ENCODE results near the gene MIPOL1. TPM values are rescaled to one million over a fixed set of nuclear protein-coding genes. Genes with fewer than 3 reads are reported as not detected.
"Not testable (repeated sequence)": the region's sequence is repeated elsewhere in the genome, so short reads cannot be mapped to it uniquely, and the experiment has no call there.

MIPOL1 gene, protein sequence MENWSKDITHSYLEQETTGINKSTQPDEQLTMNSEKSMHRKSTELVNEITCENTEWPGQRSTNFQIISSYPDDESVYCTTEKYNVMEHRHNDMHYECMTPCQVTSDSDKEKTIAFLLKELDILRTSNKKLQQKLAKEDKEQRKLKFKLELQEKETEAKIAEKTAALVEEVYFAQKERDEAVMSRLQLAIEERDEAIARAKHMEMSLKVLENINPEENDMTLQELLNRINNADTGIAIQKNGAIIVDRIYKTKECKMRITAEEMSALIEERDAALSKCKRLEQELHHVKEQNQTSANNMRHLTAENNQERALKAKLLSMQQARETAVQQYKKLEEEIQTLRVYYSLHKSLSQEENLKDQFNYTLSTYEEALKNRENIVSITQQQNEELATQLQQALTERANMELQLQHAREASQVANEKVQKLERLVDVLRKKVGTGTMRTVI
- under 1 TPM in 1 of 2 experiments, not detected in 1; 0.15 TPM for total RNA-seq

DNA sequence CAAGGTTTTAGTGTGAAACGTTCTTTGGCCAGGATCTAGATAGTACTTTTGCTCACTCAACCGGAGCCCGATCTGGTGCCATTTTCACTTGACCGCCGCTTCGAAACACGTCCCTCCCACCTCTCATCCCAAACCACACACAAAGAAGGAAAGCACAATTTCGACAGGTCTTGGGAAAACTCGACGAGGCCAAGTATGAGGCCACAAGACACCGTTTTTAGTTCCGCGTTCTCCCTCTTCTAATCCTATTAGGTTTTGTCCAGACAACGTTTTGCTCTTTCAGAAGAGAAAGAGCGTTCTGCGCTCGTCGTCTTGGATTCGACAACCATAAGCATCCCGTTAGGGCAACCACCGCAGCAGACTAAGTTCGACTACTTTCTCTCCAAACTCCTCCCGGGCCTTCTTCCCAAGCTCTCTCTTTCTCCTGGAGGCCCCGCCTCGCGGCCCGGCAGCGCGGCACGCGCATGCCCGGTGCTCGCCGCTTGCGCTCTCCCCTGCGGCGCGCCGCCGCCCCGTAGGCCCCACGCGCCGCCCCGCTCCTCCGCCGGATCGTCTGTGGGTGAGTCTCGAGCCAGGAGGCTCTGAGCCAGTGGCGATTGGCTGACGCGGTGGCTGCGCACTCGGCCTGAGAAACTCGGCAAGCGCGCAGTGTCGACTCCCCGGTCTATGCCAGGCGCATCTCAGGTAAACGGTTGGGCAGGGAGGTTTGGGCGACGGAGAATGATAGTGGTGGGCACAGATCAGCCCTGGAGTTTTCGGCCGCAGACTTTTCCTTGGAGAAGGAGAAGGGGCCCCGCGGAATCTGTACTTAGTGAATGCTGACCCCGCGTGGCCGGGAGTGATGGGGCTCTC lies at the start of gene MIPOL1:
Gene MIPOL1 (plus strand): TSS at position 517 of the 852 bp plus-strand sequence. CDS start 49,952 bp downstream, outside the sequence.
- no peaks in the 10 kb centered on the region for H3K36me3 Mint-ChIP-seq (ENCODE audit: low read depth)
- H3K27me3 Mint-ChIP-seq (ENCODE audit: low read depth) = peaks cover 21% of the 10 kb centered on the region
- H3K9me3 Mint-ChIP-seq = no peaks in the 10 kb centered on the region
- CTCF ChIA-PET = no interaction called here
- peaks cover 11% of the 10 kb centered on the region for H3K4me1 Mint-ChIP-seq (ENCODE audit: low read depth)
- peak within 1 kb of the TSS; percentile 67 for H3K4me3 Mint-ChIP-seq
- DNase-seq = peak; percentile 12
- intact Hi-C loops (cut with micrococcal nuclease) = no loop called here
- H3K27ac Mint-ChIP-seq = no peak within 1 kb of the TSS

DNA sequence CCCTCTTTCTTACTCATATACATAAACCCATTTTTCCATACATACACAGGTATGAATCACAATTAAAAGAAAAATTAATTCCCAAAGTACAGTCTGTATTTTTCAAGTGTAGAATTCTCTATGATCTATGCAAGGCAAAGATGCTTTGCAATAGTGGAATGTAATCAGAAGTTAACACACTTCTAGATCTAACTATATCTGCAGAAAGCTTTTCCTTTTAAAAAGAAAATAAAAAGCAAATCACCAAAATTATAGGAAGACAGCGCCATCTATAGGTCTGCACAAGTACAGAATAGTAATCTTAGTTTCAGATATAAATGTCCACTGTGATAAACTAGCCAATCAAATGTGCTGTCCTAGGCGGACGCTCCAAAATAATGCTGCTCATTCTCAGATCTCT lies 47.3 kb upstream of the MIPOL1 start:
- Mint-ChIP-seq H3K4me1 (ENCODE audit: low read depth) (no peaks in the 10 kb centered on the region), H3K27ac (no peak overlapping the region), H3K36me3 (ENCODE audit: low read depth) (peaks cover 2% of the 10 kb centered on the region), H3K9me3 (peaks cover 11% of the 10 kb centered on the region), H3K27me3 (ENCODE audit: low read depth) (peaks cover 1% of the 10 kb centered on the region), H3K4me3 (no peak overlapping the region)
- intact Hi-C loops (cut with micrococcal nuclease) = loop anchor here (1.0 to 5.0 kb wide), 2 partner anchors 503 to 597 kb away; no protein-coding TSS in a partner anchor
- no peak for DNase-seq
- CTCF ChIA-PET = interaction anchor here (0.8 to 2.6 kb wide), 6 partner anchors 10 to 501 kb away, joined by 3 to 8 read pairs (median 3); no protein-coding TSS in a partner anchor

DNA sequence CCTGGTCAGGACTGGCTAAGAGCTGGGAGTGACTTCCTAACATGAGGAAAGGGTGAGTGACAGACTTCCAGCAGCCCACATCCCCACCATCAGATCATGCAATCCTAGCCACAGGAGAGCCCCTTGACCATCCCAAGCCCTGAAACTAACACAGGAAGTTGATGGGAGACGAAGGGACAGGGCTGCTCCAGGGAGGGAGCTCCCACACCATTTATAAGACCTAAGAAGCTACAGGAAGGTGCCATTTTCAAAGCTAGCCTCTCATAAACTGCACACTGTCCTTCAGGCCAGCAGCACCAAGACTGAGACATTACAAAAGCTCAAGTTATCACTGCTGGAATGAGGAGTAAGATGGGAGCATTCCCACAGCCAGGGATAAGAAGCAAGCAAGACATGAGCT lies 44.7 kb upstream of the MIPOL1 start:
- peaks cover 2% of the 10 kb centered on the region for H3K36me3 Mint-ChIP-seq (ENCODE audit: low read depth)
- H3K27ac Mint-ChIP-seq = no peak overlapping the region
- intact Hi-C loops (cut with micrococcal nuclease) = loop anchor here (5.0 kb wide), 1 partner anchor 506 kb away; no protein-coding TSS in a partner anchor
- H3K4me3 Mint-ChIP-seq = no peak overlapping the region
- no peaks in the 10 kb centered on the region for H3K4me1 Mint-ChIP-seq (ENCODE audit: low read depth)
- CTCF ChIA-PET = no interaction called here
- no peak for DNase-seq
- H3K9me3 Mint-ChIP-seq = peaks cover 11% of the 10 kb centered on the region
- peaks cover 1% of the 10 kb centered on the region for H3K27me3 Mint-ChIP-seq (ENCODE audit: low read depth)

DNA sequence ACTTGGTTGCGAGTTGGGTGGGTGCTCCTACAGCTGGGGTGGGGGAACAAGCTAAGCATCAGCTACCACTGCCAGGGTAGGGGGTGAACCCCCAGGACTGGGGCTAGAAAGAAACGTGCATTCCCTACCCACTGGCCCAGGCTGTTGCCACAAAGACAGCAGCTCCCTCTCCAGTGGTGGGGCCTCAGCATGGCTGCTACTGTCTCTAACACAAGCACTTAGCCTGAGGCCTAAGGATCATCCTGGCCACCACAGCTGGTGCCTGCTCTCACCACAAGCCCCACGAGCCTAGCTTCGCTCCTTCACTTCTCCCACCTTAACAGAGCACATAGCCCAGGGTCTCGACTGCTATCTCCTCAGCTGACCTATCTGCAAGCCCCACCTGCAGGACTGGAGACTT lies 44.3 kb upstream of the MIPOL1 start:
- Mint-ChIP-seq H3K27ac (no peak overlapping the region), H3K4me3 (no peak overlapping the region), H3K4me1 (ENCODE audit: low read depth) (no peaks in the 10 kb centered on the region), H3K36me3 (ENCODE audit: low read depth) (peaks cover 2% of the 10 kb centered on the region), H3K9me3 (peaks cover 11% of the 10 kb centered on the region), H3K27me3 (ENCODE audit: low read depth) (peaks cover 1% of the 10 kb centered on the region)
- CTCF ChIA-PET = no interaction called here
- intact Hi-C loops (cut with micrococcal nuclease) = loop anchor here (5.0 kb wide), 1 partner anchor 506 kb away; no protein-coding TSS in a partner anchor
- no peak for DNase-seq

DNA sequence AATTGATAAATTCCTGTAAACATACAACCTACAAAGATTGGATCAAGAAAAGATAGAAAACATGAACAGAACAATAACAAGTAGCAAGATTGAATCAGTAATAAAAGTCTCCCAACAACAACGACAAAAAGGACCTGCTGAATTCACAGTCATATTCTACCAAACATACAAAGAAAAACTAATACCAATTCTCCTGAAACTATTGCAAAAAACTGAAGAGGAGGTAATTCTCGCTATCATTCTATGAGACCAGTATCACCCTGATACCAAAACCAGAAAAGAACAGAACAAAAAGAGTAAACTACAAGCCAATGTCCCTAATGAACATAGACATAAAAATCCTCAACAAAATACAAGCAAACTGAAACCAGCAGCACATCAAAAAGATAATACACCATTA lies 39.8 kb upstream of the MIPOL1 start:
- intact Hi-C loops (cut with micrococcal nuclease) = no loop called here
- H3K27ac Mint-ChIP-seq = no peak overlapping the region
- no peak overlapping the region for H3K4me3 Mint-ChIP-seq
- no peaks in the 10 kb centered on the region for H3K4me1 Mint-ChIP-seq (ENCODE audit: low read depth)
- CTCF ChIA-PET = no interaction called here
- H3K27me3 Mint-ChIP-seq (ENCODE audit: low read depth) = no peaks in the 10 kb centered on the region
- DNase-seq = no peak
- peaks cover 14% of the 10 kb centered on the region for H3K9me3 Mint-ChIP-seq
- H3K36me3 Mint-ChIP-seq (ENCODE audit: low read depth) = peaks cover 2% of the 10 kb centered on the region

DNA sequence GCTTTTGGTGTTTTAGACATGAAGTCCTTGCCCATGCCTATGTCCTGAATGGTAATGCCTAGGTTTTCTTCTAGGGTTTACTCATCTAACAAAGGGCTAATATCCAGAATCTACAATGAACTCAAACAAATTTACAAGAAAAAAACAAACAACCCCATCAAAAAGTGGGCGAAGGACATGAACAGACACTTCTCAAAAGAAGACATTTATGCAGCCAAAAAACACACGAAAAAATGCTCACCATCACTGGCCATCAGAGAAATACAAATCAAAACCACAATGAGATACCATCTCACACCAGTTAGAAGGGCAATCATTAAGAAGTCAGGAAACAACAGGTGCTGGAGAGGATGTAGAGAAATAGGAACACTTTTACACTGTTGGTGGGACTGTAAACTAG lies 35.4 kb upstream of the MIPOL1 start:
- H3K36me3 Mint-ChIP-seq (ENCODE audit: low read depth); DNase-seq; intact Hi-C loops (cut with micrococcal nuclease); H3K4me1 Mint-ChIP-seq (ENCODE audit: low read depth); H3K9me3 Mint-ChIP-seq; H3K27me3 Mint-ChIP-seq (ENCODE audit: low read depth); H3K27ac Mint-ChIP-seq; H3K4me3 Mint-ChIP-seq; CTCF ChIA-PET: not testable (repeated sequence)

DNA sequence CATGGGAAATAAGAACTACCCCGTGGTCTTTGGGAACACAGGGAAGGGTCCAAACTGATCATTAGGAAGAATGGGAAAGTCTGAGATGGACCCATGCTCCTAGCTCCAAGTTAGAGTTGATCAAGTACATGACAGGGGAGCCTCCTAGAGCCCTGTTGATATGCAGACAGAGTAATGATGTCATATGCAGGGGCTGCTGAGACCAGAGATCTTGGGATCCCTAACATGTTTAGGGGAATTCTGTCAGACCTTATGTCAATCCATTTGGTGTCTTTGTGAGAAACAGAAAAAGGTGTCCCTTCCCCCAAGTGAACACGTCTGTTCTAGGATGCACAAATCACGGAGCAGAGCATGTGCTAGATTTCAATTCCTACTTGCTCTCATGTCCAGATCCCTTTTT lies 31.9 kb upstream of the MIPOL1 start:
- Mint-ChIP-seq H3K27ac (no peak overlapping the region), H3K27me3 (ENCODE audit: low read depth) (peaks cover 3% of the 10 kb centered on the region), H3K36me3 (ENCODE audit: low read depth) (no peaks in the 10 kb centered on the region), H3K4me3 (no peak overlapping the region), H3K4me1 (ENCODE audit: low read depth) (no peaks in the 10 kb centered on the region), H3K9me3 (peaks cover 1% of the 10 kb centered on the region)
- intact Hi-C loops (cut with micrococcal nuclease) = no loop called here
- DNase-seq = no peak
- CTCF ChIA-PET = no interaction called here

DNA sequence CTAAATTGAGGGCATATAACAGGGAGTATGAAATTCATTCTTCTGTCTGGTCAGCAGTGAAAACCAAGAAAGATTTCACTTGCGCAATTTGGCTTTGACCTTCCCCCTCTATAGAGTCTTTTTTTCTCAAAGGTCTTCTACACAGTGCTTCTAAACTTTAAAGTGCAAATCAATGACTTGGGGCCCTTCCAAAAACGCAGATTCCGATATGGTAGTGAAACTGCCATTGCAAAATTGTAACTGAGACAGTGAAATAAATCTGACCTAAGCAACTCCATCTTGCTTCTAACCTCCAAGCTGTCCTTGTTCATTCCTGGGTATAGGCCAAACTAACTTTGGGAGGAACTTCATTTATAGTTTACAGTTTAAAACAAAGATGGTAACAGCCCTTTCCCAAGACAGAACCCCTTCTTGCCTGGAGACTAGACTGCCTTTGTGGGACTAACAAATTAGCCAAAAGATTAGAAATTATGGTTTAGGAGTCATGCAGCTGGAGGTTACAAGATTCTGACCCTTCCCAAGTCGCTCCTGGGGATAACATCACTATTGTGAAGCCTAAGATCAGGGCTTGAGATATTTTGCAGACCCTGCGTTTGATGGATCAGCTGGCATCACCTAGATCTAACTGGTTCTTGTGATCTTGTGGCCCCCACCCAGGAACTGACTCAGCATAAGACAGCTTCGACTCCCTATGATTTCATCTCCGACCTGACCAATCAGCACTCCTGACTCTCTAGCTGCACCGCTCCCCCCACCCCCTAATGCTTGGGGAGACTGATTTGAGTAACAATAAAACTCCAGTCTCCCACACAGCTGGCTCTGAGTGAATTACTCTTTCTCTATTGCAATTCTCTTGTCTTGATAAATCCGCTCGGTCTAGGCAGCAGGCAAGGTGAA lies 30.3 kb upstream of the MIPOL1 start:
- Mint-ChIP-seq H3K4me1 (ENCODE audit: low read depth) (no peaks in the 10 kb centered on the region), H3K27ac (no peak overlapping the region), H3K36me3 (ENCODE audit: low read depth) (no peaks in the 10 kb centered on the region), H3K27me3 (ENCODE audit: low read depth) (peaks cover 11% of the 10 kb centered on the region), H3K4me3 (no peak overlapping the region), H3K9me3 (peaks cover under 1% of the 10 kb centered on the region)
- intact Hi-C loops (cut with micrococcal nuclease) = no loop called here
- CTCF ChIA-PET = interaction anchor here (0.5 to 0.8 kb wide), 3 partner anchors 10 to 1147 kb away, joined by 3 read pairs; no protein-coding TSS in a partner anchor
- no peak for DNase-seq

DNA sequence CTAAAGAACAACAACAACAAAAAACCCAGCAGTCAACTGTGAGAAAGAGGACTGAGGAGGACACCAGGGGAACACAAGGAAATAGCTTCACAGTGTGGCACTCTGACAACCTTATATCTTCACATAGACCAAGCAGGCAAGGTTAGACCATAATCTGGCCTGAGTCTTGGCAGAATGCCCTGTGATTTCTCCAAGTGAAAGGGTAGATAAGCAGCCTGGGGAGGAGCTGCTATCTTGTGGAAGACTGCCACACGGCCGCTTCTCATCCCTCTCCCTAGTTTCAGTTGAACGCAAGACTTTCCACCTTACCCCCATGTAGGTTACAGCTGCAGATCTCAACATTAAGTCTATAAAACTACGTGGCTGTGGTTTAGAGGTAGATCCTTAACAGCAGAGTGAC lies 29.0 kb upstream of the MIPOL1 start:
- no peak for DNase-seq
- H3K4me1 Mint-ChIP-seq (ENCODE audit: low read depth) = no peaks in the 10 kb centered on the region
- no peaks in the 10 kb centered on the region for H3K9me3 Mint-ChIP-seq
- H3K36me3 Mint-ChIP-seq (ENCODE audit: low read depth) = no peaks in the 10 kb centered on the region
- intact Hi-C loops (cut with micrococcal nuclease) = no loop called here
- H3K4me3 Mint-ChIP-seq = no peak overlapping the region
- CTCF ChIA-PET = no interaction called here
- H3K27ac Mint-ChIP-seq = no peak overlapping the region
- H3K27me3 Mint-ChIP-seq (ENCODE audit: low read depth) = peaks cover 17% of the 10 kb centered on the region

DNA sequence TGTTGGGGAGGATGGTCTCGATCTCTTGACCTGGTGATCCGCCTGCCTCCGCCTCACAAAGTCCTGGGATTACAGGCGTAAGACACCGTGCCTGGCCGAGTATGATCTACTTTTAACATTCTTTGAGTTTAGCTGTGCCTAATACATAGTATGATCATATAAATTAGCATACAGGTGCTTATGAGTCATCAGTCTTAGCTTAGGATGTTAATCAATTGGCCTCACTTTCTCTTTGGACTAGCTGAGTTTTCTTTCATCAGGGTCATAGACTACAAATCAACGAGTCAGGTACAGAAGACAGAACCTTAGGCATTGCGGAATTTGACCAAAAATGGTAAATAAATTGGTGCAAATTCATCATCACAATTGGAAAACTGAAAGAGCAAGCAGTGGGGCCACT lies 27.5 kb upstream of the MIPOL1 start:
- H3K4me3 Mint-ChIP-seq = no peak overlapping the region
- H3K9me3 Mint-ChIP-seq = no peaks in the 10 kb centered on the region
- CTCF ChIA-PET = no interaction called here
- peaks cover 23% of the 10 kb centered on the region for H3K27me3 Mint-ChIP-seq (ENCODE audit: low read depth)
- H3K4me1 Mint-ChIP-seq (ENCODE audit: low read depth) = no peaks in the 10 kb centered on the region
- H3K27ac Mint-ChIP-seq = no peak overlapping the region
- intact Hi-C loops (cut with micrococcal nuclease) = no loop called here
- H3K36me3 Mint-ChIP-seq (ENCODE audit: low read depth) = no peaks in the 10 kb centered on the region
- DNase-seq = no peak

DNA sequence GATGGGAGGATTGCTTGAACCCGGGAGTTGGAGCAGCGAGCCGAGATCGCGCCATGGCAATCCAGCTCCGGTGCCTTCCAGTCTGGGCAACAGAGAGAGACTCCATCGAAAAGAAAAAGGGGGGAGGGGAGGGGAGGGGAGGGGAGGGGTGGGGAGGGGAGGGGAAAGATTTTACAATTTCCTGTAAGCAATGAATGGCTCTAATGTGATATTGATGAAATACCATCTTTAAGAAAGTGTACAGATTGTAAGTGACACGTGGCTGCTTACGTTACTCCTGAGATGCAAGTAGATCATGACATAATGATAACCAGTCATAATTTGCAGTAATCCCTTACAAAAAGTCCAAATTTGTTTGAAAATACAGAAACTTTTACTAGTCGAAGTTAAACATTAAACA lies 26.7 kb upstream of the MIPOL1 start:
- H3K4me3 Mint-ChIP-seq = no peak overlapping the region
- H3K9me3 Mint-ChIP-seq = no peaks in the 10 kb centered on the region
- no peak overlapping the region for H3K27ac Mint-ChIP-seq
- no peaks in the 10 kb centered on the region for H3K4me1 Mint-ChIP-seq (ENCODE audit: low read depth)
- no peak for DNase-seq
- H3K36me3 Mint-ChIP-seq (ENCODE audit: low read depth) = no peaks in the 10 kb centered on the region
- CTCF ChIA-PET = no interaction called here
- H3K27me3 Mint-ChIP-seq (ENCODE audit: low read depth) = peaks cover 23% of the 10 kb centered on the region
- intact Hi-C loops (cut with micrococcal nuclease) = no loop called here

DNA sequence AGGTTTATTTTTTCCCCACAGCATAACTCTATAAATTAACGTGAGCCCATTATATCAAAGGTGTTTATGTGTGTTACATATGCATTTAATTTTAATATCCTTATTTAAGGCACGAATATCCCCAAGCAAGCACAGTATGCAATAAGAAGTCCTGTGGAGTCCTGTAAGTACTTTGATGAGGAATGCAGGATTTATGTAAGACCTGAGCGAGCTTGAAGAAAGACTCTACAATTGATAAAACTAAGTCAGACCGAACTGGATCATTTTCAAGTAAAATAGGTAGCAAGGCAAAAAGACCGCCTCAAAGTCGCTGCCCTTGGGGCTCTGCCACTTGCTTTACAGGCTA lies 26.1 kb upstream of the MIPOL1 start:
- Mint-ChIP-seq H3K4me3 (no peak overlapping the region), H3K27ac (no peak overlapping the region), H3K4me1 (ENCODE audit: low read depth) (no peaks in the 10 kb centered on the region), H3K9me3 (no peaks in the 10 kb centered on the region), H3K27me3 (ENCODE audit: low read depth) (peaks cover 23% of the 10 kb centered on the region), H3K36me3 (ENCODE audit: low read depth) (no peaks in the 10 kb centered on the region)
- CTCF ChIA-PET = no interaction called here
- intact Hi-C loops (cut with micrococcal nuclease) = no loop called here
- no peak for DNase-seq

Data from activated naive CD4-positive, alpha-beta T cell treated with anti-CD3 and anti-CD28 coated beads for 36 hours (primary cell).